Stimulated activated effector memory CD8-positive, alpha-beta T cell treated with anti-CD3 and anti-CD28 coated beads, Interleukin-12 subunit alpha, Interleukin-12 subunit beta, amount 100 ng/mL, for 72 hours (primary cell): ENCODE data around the gene MAPK12.

Experiments
- ATAC-seq: fragments of 150-1000 bp; cut with Tn5 transposase; 2 replicates; pipeline ENCODE4 v1.10.0; 2021
- DNase-seq, 2 donors: peaks; one replicate each; pipeline ENCODE4 v3.0.0; 2021 to 2022; ENCODE audit warnings: low spot score in 2 of 2
- H3K27ac Mint-ChIP-seq: one replicate; pipeline ENCODE4 v1.8.0; 2022; ENCODE audit warnings: mild to moderate bottlenecking, mixed read lengths
- H3K36me3 Mint-ChIP-seq: one replicate; pipeline ENCODE4 v1.8.0; 2022; ENCODE audit warnings: mild to moderate bottlenecking, mixed read lengths
- H3K4me1 Mint-ChIP-seq: one replicate; pipeline ENCODE4 v1.8.0; 2022; ENCODE audit warnings: mixed read lengths
- H3K4me3 Mint-ChIP-seq: one replicate; pipeline ENCODE4 v1.8.0; 2022; ENCODE audit warnings: mild to moderate bottlenecking, mixed read lengths
- H3K9me3 Mint-ChIP-seq: one replicate; pipeline ENCODE4 v1.8.0; 2022; ENCODE audit warnings: mixed read lengths

Gene MAPK12

GRCh38 chr22:50303515-50303847, 42.0 kb upstream of the MAPK12 start:
- no peak overlapping the region for H3K27ac Mint-ChIP-seq
- no peak overlapping the region for H3K4me3 Mint-ChIP-seq
- peaks cover 12% of the 10 kb centered on the region for H3K4me1 Mint-ChIP-seq
- ATAC-seq (no peak), DNase-seq (no peak)
- H3K36me3 Mint-ChIP-seq, result no peaks in the 10 kb centered on the region
- no peaks in the 10 kb centered on the region for H3K9me3 Mint-ChIP-seq

GRCh38 chr22:50302564-50302963, 41.1 kb upstream of the MAPK12 start:
- Mint-ChIP-seq H3K4me3 (no peak overlapping the region), H3K4me1 (peaks cover 12% of the 10 kb centered on the region), H3K27ac (peak overlapping the region; percentile 64)

GRCh38 chr22:50302041-50302541, 40.6 kb upstream of the MAPK12 start:
- ATAC-seq (no peak), DNase-seq (no peak)
- H3K4me1 Mint-ChIP-seq, result peaks cover 12% of the 10 kb centered on the region
- H3K36me3 Mint-ChIP-seq, result no peaks in the 10 kb centered on the region
- H3K4me3 Mint-ChIP-seq, result no peak overlapping the region
- H3K27ac Mint-ChIP-seq, result no peak overlapping the region
- no peaks in the 10 kb centered on the region for H3K9me3 Mint-ChIP-seq

More at GRCh38 chr22:50302564-50302963, 41.1 kb upstream of the MAPK12 start:
- Mint-ChIP-seq H3K9me3 (no peaks in the 10 kb centered on the region), H3K36me3 (no peaks in the 10 kb centered on the region)
- no peak for DNase-seq
- no peak for ATAC-seq

GRCh38 chr22:50301581-50301991, 40.1 kb upstream of the MAPK12 start:
- Mint-ChIP-seq H3K4me1 (peaks cover 12% of the 10 kb centered on the region), H3K27ac (no peak overlapping the region), H3K9me3 (no peaks in the 10 kb centered on the region), H3K36me3 (no peaks in the 10 kb centered on the region), H3K4me3 (no peak overlapping the region)
- no peak for DNase-seq
- no peak for ATAC-seq

GRCh38 chr22:50300620-50301257, 39.3 kb upstream of the MAPK12 start:
- Mint-ChIP-seq H3K9me3 (no peaks in the 10 kb centered on the region), H3K4me1 (peaks cover 6% of the 10 kb centered on the region), H3K4me3 (no peak overlapping the region), H3K27ac (no peak overlapping the region), H3K36me3 (no peaks in the 10 kb centered on the region)
- ATAC-seq (no peak), DNase-seq (no peak)

- H3K36me3 Mint-ChIP-seq, result no peaks in the 10 kb centered on the region
- ATAC-seq (no peak), DNase-seq (no peak)
- H3K4me1 Mint-ChIP-seq, result peaks cover 5% of the 10 kb centered on the region
- no peak overlapping the region for H3K4me3 Mint-ChIP-seq
- no peaks in the 10 kb centered on the region for H3K9me3 Mint-ChIP-seq
- no peak overlapping the region for H3K27ac Mint-ChIP-seq
Observed at GRCh38 chr22:50299785-50300619, 38.5 kb upstream of the MAPK12 start.

- Mint-ChIP-seq H3K36me3 (no peaks in the 10 kb centered on the region), H3K27ac (no peak overlapping the region), H3K9me3 (no peaks in the 10 kb centered on the region), H3K4me1 (peaks cover 1% of the 10 kb centered on the region), H3K4me3 (no peak overlapping the region)
- DNase-seq (no peak), ATAC-seq (no peak)
Observed at GRCh38 chr22:50298937-50299784, 37.7 kb upstream of the MAPK12 start.

- H3K36me3 Mint-ChIP-seq, result no peaks in the 10 kb centered on the region
- H3K4me3 Mint-ChIP-seq, result no peak overlapping the region
- ATAC-seq, result no peak
- no peaks in the 10 kb centered on the region for H3K9me3 Mint-ChIP-seq
- no peak overlapping the region for H3K27ac Mint-ChIP-seq
- no peak for DNase-seq
- no peaks in the 10 kb centered on the region for H3K4me1 Mint-ChIP-seq
Observed at GRCh38 chr22:50298266-50298637, 36.8 kb upstream of the MAPK12 start.

GRCh38 chr22:50297510-50298265, 36.2 kb upstream of the MAPK12 start:
- H3K4me3 Mint-ChIP-seq, result no peak overlapping the region
- DNase-seq, result no peak
- ATAC-seq, result no peak
- H3K27ac Mint-ChIP-seq, result no peak overlapping the region
- no peaks in the 10 kb centered on the region for H3K9me3 Mint-ChIP-seq
- H3K4me1 Mint-ChIP-seq, result peaks cover 2% of the 10 kb centered on the region
- H3K36me3 Mint-ChIP-seq, result no peaks in the 10 kb centered on the region

- ATAC-seq, result no peak
- H3K4me1 Mint-ChIP-seq, result peaks cover 6% of the 10 kb centered on the region
- DNase-seq, result no peak
- H3K9me3 Mint-ChIP-seq, result no peaks in the 10 kb centered on the region
- H3K4me3 Mint-ChIP-seq, result no peak overlapping the region
- no peaks in the 10 kb centered on the region for H3K36me3 Mint-ChIP-seq
- H3K27ac Mint-ChIP-seq, result no peak overlapping the region
Observed at GRCh38 chr22:50296658-50297490, 35.4 kb upstream of the MAPK12 start.

GRCh38 chr22:50294319-50294656, 32.8 kb upstream of the MAPK12 start:
- DNase-seq (no peak), ATAC-seq (no peak)
- no peaks in the 10 kb centered on the region for H3K36me3 Mint-ChIP-seq
- H3K9me3 Mint-ChIP-seq, result no peaks in the 10 kb centered on the region
- H3K27ac Mint-ChIP-seq, result no peak overlapping the region
- H3K4me1 Mint-ChIP-seq, result peaks cover 6% of the 10 kb centered on the region
- H3K4me3 Mint-ChIP-seq, result no peak overlapping the region

GRCh38 chr22:50293441-50294318, 32.2 kb upstream of the MAPK12 start:
- H3K27ac Mint-ChIP-seq, result no peak overlapping the region
- ATAC-seq (no peak), DNase-seq (no peak)
- peaks cover 6% of the 10 kb centered on the region for H3K4me1 Mint-ChIP-seq
- H3K9me3 Mint-ChIP-seq, result no peaks in the 10 kb centered on the region
- H3K4me3 Mint-ChIP-seq, result no peak overlapping the region
- no peaks in the 10 kb centered on the region for H3K36me3 Mint-ChIP-seq

- Mint-ChIP-seq H3K4me1 (peaks cover 6% of the 10 kb centered on the region), H3K9me3 (no peaks in the 10 kb centered on the region), H3K4me3 (peak overlapping the region; percentile 18), H3K27ac (peak overlapping the region; percentile 67), H3K36me3 (no peaks in the 10 kb centered on the region)
- ATAC-seq (no peak), DNase-seq (no peak)
Observed at GRCh38 chr22:50292643-50293440, 31.4 kb upstream of the MAPK12 start.
